GM21526 (cell line): ENCODE data around the gene KRT2.

Source experiments
- ATAC-seq: cut with Tn5 transposase; IDR thresholded peaks from one replicate; pipeline ENCODE4 v1.9.1; 2021; ENCODE audit warnings: moderate library complexity; ENCODE audit not compliant: unreplicated experiment, low FRiP score

The KRT2 gene

DNA sequence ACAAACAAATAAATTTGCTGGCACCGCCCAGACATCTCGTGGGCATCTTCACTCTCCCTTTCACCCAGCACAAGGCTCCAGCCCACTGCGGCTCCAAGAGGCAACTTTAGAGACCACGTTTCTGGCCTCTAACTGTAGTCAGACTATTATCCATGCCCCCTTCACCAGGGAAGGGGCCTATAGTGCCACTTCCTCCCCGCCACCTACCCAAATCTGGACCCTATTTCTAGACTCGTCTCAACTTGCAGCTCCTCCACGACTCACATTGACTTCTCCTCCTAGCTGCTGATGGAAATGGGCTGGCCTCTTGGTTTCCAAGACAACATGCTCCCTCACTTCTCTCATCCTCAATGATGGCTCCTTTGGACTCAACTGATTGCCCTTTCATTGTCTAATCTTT lies 15.9 kb upstream of the KRT2 start:
- ATAC-seq: no peak

DNA sequence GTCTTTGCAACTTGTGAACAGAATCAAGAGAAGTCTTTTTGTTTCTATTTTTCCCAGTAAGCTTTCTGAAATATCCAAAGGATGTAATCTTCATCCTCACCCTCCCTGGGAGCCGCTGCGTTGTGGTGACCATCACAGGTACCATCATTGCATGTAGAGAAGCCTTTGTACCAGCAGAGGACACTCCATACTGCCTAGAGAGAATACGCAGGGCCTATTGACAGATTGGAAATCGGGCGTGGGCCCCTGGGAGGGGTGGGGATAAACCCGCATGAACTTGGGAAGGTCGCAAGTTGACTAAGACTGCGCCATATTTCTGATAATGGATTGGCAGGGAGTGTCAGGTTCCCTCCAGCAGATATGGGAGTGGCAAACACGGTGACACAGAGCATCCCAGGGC lies 15.5 kb upstream of the KRT2 start:
- ATAC-seq: no peak

DNA sequence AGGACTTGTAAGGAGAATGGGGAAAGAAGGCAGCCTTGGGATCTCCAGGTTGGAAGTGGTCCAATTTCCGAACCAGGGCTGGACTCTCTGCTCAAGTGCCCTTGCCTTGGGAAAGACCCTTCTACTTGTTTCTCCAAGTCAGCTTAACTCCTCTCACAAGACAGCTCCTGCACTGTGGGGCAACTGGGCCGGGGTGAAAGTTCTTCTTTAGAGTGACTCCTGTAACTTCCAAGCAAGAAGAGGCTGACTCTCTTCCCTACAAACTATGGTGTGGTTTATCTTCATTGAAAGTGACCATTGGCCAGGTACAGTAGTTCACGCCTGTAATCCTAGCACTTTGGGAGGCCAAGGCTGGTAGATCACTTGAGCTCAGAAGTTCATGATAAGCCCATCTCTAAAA lies 14.5 kb upstream of the KRT2 start:
- ATAC-seq: no peak

DNA sequence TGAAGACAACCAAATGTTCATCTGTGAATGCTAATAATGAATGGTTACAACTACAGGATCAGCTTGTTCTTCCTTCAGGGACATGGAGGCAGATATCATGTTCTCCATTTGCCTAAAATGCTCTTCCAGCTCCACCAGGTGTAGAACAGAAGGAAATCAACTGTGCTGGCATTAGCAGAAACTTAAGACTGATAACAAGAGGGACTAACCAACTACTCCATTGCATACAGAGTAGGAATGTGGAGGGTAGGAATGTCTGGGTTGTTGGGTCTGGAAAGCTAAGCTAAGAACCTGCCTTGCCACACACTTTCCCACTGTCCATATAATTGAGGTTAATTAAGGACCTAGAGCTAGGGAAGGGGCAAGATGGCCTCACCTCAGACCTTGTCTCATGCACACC lies 11.4 kb upstream of the KRT2 start:
- ATAC-seq: no peak

DNA sequence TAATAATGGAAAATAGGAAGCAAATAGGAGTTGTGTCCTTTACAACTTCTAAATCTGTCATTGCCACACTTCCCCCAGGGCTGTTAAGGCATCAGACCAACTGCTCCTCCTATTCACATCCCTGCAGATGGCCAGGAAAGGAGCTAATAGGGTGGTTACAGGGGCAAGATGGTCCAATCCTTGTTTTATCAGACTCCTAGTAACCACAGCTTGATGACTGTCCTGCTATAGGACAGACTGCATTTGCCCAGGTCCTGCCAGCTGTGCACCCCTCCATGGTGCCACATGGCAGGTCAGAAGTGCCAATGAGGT lies 10.9 kb upstream of the KRT2 start:
- no peak for ATAC-seq

DNA sequence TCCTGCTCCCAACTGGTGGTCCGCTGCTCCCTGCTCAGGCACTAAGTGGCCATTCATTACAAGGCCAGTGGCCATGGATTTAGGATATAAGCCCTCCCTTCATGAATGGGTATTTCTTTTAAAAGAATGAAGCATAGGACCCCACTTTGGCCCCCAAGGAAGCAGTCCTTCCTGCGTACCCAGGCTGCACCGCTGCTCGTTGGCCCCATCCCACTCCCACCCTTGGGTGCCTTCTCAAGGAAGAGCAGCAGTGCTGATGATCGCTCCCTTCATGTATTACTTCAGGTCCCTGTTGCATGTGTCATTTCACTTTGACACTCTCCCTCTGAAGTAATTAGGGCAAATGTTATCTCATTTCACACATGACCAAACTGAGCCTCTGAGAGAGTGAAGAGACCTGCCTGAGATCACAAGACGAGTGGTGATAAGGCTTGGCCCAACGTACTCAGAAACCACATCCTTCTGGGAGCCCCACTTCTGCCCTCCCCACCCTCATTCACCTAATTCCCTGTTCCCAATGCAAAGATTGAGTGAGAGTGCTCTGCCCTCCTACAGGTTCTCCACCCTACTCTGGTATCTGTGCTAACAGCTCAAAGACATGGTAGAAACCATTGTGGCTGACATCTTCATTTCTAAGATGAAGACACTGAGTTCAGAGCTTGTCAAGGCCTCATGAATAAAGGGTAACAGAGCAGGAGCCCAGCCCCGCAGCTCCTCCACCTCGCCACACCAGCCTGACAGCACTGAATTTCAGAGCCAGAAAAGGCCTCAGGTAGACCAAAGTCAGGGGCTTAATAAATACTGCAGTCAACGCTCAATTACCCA lies 10.3 kb upstream of the KRT2 start:
- no peak for ATAC-seq

DNA sequence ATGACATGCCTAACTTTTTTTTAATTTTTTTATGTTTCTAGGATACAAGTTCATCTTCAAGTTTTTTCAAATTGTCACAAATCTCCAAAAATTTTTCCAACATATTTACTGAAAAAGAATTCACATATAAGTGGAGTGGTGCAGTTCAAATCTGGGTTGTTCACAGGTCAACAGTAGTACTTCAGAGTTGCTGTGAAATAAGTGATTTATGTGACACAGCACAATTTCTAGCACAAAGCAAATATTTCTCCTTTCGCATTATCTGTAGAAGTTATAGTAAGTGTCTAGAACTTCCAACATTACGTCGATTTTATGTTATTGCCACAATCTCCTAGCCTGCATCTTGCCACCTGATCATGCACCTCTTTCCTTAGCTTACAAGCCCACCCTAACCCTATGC lies 9.7 kb upstream of the KRT2 start:
- no peak for ATAC-seq

DNA sequence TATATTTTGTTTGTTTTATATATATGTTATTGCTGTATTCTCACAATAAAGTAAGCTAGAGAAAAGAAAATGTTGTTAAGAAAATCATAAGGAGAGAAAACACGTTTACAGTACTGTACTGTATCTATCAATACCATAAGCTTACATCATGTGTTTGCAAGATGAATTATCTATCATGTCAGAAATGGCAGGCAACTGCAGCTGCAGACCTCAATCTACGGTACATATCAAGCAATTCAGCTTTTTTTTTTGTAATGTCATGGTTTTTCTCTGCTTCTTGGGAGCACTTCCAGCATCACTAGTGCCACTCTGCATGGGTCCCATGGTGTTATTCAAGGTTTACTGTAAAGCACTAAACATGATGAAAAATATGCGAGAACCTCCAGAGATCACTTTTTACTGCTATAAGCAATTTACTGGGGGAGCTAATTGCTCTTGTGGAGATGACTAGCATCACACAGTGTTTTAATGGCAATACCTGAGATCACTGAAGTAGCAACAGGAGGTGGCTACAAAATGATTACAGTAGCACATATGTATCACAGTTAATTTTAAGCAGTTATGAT lies 9.0 kb upstream of the KRT2 start:
- ATAC-seq: no peak

DNA sequence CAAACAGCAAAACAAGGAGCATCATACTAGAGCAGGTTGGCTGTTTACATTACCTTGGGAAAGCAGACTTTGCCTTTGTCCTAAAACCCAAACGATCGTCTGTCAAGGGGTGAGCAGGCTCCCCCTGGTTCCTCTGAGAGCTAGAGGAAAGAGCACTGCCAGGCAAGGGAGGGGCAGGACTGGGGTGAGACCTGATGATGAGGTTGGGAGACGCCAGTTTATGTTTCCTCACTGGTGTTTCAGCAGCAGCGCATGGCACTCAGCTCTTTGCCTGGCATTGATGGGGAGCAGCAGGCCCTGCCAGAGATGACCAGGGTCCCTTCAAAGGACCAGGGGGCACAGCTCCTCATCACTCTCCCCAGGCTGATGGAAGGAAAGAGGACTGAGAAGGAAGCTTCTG lies 7.9 kb upstream of the KRT2 start:
- ATAC-seq: no peak

DNA sequence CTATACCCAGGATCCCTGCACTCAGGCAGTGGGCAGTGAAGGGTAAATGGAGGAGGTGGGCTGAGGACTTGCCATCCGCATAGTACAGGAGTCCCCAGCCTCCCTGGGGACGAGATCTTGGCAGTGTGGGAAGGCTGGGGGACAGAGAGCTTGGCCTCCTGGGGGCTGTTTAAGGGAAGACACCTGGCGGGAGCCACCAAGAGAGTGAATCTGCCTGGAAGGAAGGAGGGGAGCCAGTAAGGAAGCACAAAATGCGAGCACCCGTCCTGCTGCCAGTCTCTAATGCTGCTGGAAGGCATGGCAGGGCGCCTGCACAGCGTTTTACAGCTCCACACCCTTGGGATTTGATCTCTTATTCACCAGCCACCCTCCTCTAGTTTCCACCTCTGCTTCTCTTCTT lies 7.4 kb upstream of the KRT2 start:
- ATAC-seq: no peak

DNA sequence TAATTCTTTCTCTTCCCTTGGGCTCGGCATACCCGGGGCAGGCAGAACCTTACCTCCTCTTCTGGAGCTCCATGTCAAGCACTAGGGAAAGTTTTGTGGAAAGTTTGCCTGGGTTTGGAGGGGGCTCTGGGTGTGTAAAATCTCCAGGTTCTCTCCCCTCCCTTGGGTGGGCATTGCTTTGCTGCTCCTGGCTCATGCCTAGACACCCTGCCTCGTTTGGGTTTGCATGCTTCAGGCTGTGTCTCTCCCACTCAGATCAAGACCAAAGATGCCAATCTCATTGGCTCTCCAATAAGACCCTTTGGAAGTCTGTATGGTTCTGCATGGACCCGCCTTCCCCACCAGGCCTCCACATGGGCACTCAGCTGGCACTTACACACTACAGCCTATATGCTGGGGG lies 6.2 kb upstream of the KRT2 start:
- no peak for ATAC-seq

DNA sequence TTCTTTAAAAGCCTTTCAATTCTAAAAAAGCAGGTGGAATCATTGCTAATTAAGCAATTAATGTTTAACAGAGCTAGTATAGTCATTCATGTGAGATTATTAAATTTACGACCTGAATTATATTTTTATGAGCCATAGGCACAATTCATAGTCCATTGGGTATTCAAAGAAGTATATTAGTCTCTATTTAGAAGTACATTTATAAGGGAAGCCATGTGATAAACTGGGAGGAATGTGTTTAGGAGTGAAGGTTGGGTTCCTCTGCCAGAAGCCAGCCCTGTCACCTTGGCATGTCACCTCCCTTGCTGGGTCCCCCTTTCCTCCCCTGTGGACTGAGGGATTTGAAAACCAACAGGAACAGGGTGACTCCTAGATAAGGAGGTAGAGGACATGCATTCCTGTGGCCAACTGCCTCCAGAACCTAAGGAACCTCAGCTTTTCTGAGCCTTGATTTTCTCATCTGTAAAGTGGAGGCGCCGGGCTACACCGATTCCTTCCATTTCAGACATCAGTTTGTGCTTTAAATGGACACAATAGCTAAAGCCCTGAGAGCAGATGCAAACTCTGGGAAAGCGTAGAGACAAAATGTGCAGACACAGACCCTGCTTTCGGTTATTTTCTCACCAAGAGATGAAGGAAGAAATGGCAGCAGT lies 5.4 kb upstream of the KRT2 start:
- ATAC-seq: no peak

DNA sequence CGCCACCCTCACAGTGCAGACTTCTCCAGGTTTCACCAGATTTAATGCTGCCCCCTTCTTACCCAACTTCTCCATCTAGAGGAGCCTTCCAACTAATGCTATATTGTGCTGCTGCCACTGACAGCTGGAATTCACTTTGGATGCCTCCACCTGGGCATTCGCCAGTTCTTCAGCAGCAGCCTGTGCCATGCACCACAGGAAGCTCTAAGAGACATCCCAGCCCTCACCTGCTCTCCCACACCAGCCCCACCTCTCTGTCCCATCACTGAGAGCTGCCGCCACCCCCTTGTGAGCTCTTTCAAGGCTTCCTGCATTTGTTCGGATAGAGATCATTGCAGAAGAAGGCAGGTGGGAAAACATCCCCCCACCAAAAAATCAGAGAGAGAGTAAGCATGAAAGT lies 4.6 kb upstream of the KRT2 start:
- no peak for ATAC-seq

DNA sequence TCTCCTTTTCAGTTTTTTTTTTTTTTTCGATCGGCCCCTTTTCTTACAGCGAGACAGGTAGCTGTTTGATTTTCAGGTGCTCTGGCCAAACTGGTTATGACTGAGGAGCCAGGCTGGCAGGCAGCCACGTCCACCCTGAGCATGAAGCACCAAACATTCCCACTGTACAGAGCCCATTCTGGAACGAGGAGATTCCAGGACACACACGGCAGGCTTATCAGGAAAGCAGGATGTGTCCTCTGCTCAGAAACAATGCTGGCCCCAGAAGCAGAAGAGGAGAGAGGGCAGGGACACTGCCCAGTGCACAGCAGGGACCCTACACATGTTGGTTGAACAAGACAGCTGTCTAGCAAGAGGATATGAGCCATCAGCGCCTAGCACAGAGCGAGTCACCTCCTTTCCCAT lies 3.7 kb upstream of the KRT2 start:
- ATAC-seq: no peak

DNA sequence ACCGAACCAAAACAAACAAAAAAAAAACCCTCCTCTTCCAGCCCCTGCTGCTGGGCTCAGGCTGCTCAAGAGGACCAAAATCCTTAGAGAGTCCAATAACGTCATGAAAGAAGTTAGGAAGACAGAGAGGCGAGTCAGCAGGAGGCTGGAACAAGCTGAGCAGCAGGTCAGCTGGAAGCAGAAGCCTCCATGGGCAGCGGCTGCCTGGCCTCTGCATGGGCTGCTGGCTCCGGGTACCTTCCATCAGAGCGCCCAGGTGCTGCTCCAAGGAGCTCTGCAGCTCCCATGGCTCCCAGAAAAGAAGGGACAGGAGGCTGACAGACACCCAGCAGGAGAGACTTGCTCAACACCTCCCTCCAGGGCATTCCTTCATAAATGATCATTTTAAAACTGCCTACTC lies 3.2 kb upstream of the KRT2 start:
- ATAC-seq: no peak

DNA sequence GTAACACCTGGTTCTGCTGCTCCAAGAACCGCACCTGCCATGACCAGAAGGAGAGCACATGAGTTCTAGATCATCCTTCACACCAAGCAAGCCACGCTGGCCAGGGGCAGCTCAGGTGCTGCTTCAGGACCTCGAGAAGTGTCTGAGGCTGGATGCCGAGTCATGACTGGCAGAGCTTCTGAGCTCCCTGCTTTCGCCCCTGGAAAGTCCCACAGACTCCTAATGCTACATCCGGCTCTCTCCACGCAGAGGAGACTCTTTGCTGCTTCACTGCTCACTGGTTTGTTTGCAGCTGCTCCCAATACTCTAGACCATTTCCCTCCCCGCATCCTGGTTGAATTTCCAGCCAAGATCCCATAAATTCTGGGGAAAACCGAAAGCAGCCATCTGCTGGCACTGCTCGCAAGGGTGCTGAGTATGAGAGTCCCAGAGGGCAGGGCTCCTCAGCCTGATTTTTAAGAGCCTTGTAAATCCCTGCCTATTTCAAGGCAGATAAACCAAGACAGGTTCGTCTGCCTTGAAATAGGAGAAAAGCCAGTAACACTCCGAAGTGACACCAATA lies 1.4 kb downstream of the KRT2 start:
- no peak for ATAC-seq

DNA sequence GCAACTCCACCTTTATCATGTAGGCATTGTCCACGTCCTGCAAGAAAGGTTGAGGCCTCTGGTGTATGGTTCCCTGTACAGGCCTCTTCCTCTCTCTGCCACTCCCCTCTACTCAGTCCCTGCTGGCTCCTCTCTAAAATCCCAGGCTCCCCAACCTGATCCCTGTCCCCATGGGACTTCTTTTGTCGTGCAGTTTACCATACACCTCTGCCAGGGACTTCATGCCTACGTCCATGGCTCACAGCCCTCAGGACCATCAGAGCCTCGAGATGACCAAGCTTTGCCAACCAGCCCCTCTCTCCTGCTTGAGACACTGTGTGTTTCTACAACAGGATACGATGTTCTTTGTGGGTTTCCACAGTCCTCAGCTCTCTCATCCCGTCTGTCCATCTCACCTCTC lies 2.9 kb downstream of the KRT2 start:
- ATAC-seq: no peak

DNA sequence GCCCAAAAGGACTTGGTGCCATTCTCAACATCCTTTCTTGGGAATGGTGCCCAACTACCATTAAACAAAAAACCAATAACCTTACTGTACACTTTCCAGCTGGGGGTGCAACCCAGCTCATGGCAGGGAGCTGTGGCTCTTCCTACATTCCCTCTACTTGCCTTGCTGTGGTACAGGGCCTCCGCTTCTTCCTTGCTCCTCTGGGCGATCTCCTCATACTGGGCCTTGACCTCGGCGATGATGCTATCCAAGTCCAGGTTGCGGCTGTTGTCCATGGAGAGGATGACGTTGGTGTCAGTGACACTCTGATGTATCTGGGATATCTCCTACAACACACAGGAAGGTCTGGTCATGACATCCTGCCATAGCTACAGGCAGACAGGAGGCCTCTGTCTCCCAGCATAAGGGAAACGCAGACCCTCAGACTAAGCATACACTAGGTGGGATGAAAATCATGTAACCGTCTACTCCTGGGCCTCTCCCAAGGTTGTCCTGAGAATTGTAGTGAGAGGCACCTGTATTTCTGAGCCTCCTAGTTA lies 3.9 kb downstream of the KRT2 start:
- ATAC-seq: no peak

DNA sequence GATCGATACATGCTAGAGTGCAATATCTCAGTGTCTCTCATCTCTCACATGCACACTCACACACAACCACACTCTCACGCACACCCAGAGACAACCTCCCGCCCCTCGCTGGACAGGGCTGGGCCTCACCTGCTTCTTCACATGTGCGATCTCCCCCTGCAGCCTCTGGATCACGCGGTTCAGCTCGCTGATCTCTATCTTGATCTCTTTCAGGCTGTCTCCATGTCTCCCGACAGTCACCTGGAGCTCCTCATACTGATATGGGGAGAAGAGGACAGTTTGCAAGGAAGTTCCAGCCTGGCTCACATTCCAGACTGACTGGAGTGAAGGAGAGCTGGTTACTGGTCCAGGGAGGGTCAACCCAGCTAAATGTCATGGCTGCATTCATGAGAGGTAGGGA lies 4.4 kb downstream of the KRT2 start:
- no peak for ATAC-seq

DNA sequence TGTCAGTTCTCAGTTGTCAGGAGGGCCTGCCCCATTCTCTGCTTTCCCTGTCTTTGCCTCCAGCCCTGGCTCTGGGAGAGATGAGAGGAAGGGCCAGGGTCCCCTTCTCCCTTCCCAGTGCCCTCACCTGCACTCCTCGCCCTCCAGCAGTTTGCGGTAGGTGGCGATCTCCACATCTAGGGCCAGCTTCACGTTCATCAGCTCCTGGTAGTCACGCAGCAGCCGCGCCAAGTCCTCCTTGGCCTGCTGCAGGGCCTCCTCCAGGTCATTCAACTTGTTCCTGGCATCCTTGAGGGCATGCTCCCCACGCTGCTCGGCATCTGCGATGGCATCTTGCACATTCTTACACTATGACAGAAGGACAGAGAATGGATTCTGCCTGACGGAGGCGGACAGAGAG lies 5.4 kb downstream of the KRT2 start:
- ATAC-seq: no peak

DNA sequence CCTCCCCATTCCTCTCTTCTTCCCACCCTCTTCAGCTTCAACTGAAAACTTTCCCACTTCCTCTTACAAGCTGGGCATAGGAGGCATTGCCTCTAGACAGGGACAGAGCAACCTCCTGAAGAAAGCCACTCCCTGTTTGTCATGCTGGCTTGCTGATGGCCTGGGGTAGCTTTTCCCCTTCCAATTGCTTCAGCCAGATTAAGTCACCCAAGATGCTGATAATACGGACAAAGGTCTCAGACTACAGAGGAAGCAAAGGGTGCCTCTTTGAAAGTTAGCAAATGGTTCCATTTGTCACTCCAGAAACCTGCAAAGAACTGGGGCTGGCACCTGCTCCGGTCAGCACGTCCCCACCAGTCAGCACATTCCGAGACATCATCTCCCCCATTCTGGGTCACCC lies 6.0 kb downstream of the KRT2 start:
- no peak for ATAC-seq
